NCI-H2081 treated with DMSO at 0.1 percent for 48 hours (cell line): ENCODE data around the gene BCL11B.

Experiments used
- DNase-seq: peaks from one replicate; lab custom pipeline; 2025; lab: John Stamatoyannopoulos, UW

The BCL11B gene

GRCh38 chr14:99137001-99137700 is 134.8 kb downstream of the BCL11B start:
- no peak for DNase-seq

GRCh38 chr14:99136401-99136800 is 135.6 kb downstream of the BCL11B start:
- no peak for DNase-seq

GRCh38 chr14:99136047-99136400 is 136.0 kb downstream of the BCL11B start:
- no peak for DNase-seq

- no peak for DNase-seq
Observed at GRCh38 chr14:99134516-99135046, 137.4 kb downstream of the BCL11B start.

- no peak for DNase-seq
Observed at GRCh38 chr14:99133636-99134515, 138.1 kb downstream of the BCL11B start.

GRCh38 chr14:99132821-99133635 is 139.0 kb downstream of the BCL11B start:
- no peak for DNase-seq

- no peak for DNase-seq
Observed at GRCh38 chr14:99131632-99132271, 140.2 kb downstream of the BCL11B start.

- no peak for DNase-seq
Observed at GRCh38 chr14:99129998-99130397, 142.0 kb downstream of the BCL11B start.

- DNase-seq, result no peak
Observed at GRCh38 chr14:99129211-99129696, 142.7 kb downstream of the BCL11B start.

GRCh38 chr14:99128185-99128584 is 143.8 kb downstream of the BCL11B start:
- no peak for DNase-seq

- no peak for DNase-seq
Observed at GRCh38 chr14:99127651-99128167, 144.3 kb downstream of the BCL11B start.

GRCh38 chr14:99125616-99126431 is 146.2 kb downstream of the BCL11B start:
- no peak for DNase-seq

- no peak for DNase-seq
Observed at GRCh38 chr14:99125113-99125512, 146.9 kb downstream of the BCL11B start.

- no peak for DNase-seq
Observed at GRCh38 chr14:99124482-99125105, 147.4 kb downstream of the BCL11B start.

- DNase-seq, result no peak
Observed at GRCh38 chr14:99123208-99123870, 148.7 kb downstream of the BCL11B start.

- no peak for DNase-seq
Observed at GRCh38 chr14:99122521-99123125, 149.4 kb downstream of the BCL11B start.

- no peak for DNase-seq
Observed at GRCh38 chr14:99121319-99121875, 150.6 kb downstream of the BCL11B start.

- DNase-seq, result no peak
Observed at GRCh38 chr14:99120526-99121318, 151.3 kb downstream of the BCL11B start.
